ENCODE data around the gene ANO9.

- TF ChIP-seq CTCF (IDR thresholded peaks at IDR 0.05) (no peak), POLR2A (IDR thresholded peaks at IDR 0.05) (no peak), POLR2AphosphoS5 (IDR thresholded peaks at IDR 0.05) (no peak)
Observed at GRCh38 chr11:405323-405953, 36.4 kb downstream of the ANO9 start.

Data from upper lobe of left lung (tissue), 4 donors.